Adrenal gland (tissue), 12 donors: ENCODE data around the gene SPIRE1. TPM values are rescaled to one million over a fixed set of nuclear protein-coding genes. Genes with fewer than 3 reads are reported as not detected.
"Not testable (repeated sequence)": the region's sequence is repeated elsewhere in the genome, so short reads cannot be mapped to it uniquely, and the experiment has no call there.

ENCODE experiments used
- DNase-seq, 7 donors: peaks; one replicate each; pipeline ENCODE4 v3.0.0-alpha.2; 2019 to 2020
- H3K27ac ChIP-seq, 5 donors: fragments of 200-600 bp; sonication (generic) in 4 of 5; 1 replicate in 3 of 5; 2 replicates in 2 of 5; pipeline versions ENCODE4 v1.5.1 to v1.8.0; 2016 to 2020; ENCODE audit warnings: mild to moderate bottlenecking in 1 of 5
- H3K27me3 ChIP-seq: fragments of 200-600 bp; 2 replicates; pipeline ENCODE4 v1.8.0; 2021
- H3K36me3 ChIP-seq, 2 donors: fragments of 200-600 bp; replicated peaks in 1 of 2; 1 replicate in 1 of 2; 2 replicates in 1 of 2; pipeline versions ENCODE4 v1.5.1 to v1.8.0; 2018 to 2022
- H3K4me1 ChIP-seq, 2 donors: fragments of 200-600 bp; replicated peaks in 1 of 2; 1 replicate in 1 of 2; 2 replicates in 1 of 2; pipeline versions ENCODE4 v1.5.1 to v1.8.0; 2018 to 2021
- H3K4me3 ChIP-seq, 4 donors: fragments of 200-600 bp; sonication (generic) in 3 of 4; one replicate each; pipeline ENCODE4 v1.5.1; 2016 to 2018
- H3K9me3 ChIP-seq, 3 donors: fragments of 200-600 bp; sonication (generic) in 1 of 3; replicated peaks in 1 of 3; 1 replicate in 2 of 3; 2 replicates in 1 of 3; pipeline versions ENCODE4 v1.5.1 to v1.8.0; 2016 to 2021
- CTCF ChIP-seq, 6 experiments: fragments of 450-650 bp in 4 of 6; fragments of 200-600 bp in 2 of 6; sonication (generic) in 1 of 6; IDR thresholded peaks; 1 replicate in 5 of 6; 2 replicates in 1 of 6; pipeline versions ENCODE4 v1.5.1 to v1.8.0; 2016 to 2021; ENCODE audit warnings: antibody characterized with exemption in 6 of 6, mild to moderate bottlenecking in 2 of 6, moderate library complexity in 1 of 6
- POLR2A ChIP-seq, 2 donors: fragments of 450-650 bp; IDR thresholded peaks; one replicate each; pipeline ENCODE4 v1.6.1; 2017; ENCODE audit warnings: antibody characterized with exemption in 2 of 2, mild to moderate bottlenecking in 2 of 2, moderate library complexity in 1 of 2
- WGBS, 4 donors: extraction: QIAGEN DNeasy Blood & Tissue Kit in 2 of 4; methylation state at CpG; one replicate each; pipeline versions ENCODE4 v1.1.5 to v1.1.7; 2013 to 2017; 5-methylcytosine and 5-hydroxymethylcytosine counted together
- intact Hi-C, 2 donors: fragments of 100-400 bp; cut with DNase I; formaldehyde crosslinking; loops; one replicate each; pipeline versions ENCODE4 v1.14.1 to v1.15.0; 2022 to 2023
- polyA plus RNA-seq, 3 donors: library from polyadenylated mRNA; stranded (reverse); fragments of 200-250 nt in 2 of 3; fragments of 350-450 nt in 1 of 3; fragmentation: Illumina TruSeq in 1 of 3; extraction: RNeasy Lipid Tissue Mini Kit (QIAGEN cat#74804) in 1 of 3; gene quantifications; one replicate each; pipeline ENCODE4 v1.2.3, GENCODE V29; 2013 to 2014
- total RNA-seq, 9 donors: library from RNA; depleted of rRNA in 4 of 9; stranded (reverse); fragments of >200 nt in 4 of 9; fragments of 120-200 nt in 1 of 9; fragmentation: NEBNext Ultra II Directional in 1 of 9; extraction: Animal tissue kit (Norgen Biotek cat#: 25700) in 1 of 9; gene quantifications; one replicate each; pipeline versions ENCODE4 v1.1.0 to v1.2.4, GENCODE V29; 2013 to 2023
- donor health status: healthy with polysubstance abuse.
- donor health status: Bipolar disorder and iron deficiency.
- donor health status: DM: yes; HTN: yes; CAD: no.
- donor health status: DM: no; HTN: no; CAD: no.
- donor health status: DM: no; HTN: no; CAD: no.
- donor health status: DM: yes; HTN: yes; CAD: no.

Gene SPIRE1
- total and polyA plus RNA-seq, 12 donors = 11.7 to 74.0 (median 45.6) TPM

GRCh38 chr18:12411456-12411855, 246.5 kb downstream of the SPIRE1 start:
- TF ChIP-seq POLR2A (IDR thresholded peaks at IDR 0.05) (no peak), CTCF (IDR thresholded peaks at IDR 0.05) (no peak)
- Histone ChIP-seq H3K4me1 (peaks cover 0 to 27% of the 10 kb centered on the region in 2 donors), H3K4me3 (no peak overlapping the region), H3K9me3 (no peaks in the 10 kb centered on the region), H3K27ac (no peak overlapping the region), H3K27me3 (no peaks in the 10 kb centered on the region), H3K36me3 (no peaks in the 10 kb centered on the region)
- DNase-seq = no peak
- WGBS, 4 donors = 97 to 100% (median 99%) methylated on average over 2 to 3 of the region's 3 CpGs
- intact Hi-C loops = no loop called here

GRCh38 chr18:12410747-12411146, 247.2 kb downstream of the SPIRE1 start:
- H3K9me3 ChIP-seq, H3K27me3 ChIP-seq, DNase-seq, H3K36me3 ChIP-seq, H3K27ac ChIP-seq, H3K4me3 ChIP-seq, intact Hi-C loops: not testable (repeated sequence)
- WGBS, 4 donors = 90 to 91% (median 90%) methylated on average over 9 of the region's 9 CpGs
- H3K4me1 ChIP-seq = peaks cover 0 to 21% of the 10 kb centered on the region in 2 donors

DNA sequence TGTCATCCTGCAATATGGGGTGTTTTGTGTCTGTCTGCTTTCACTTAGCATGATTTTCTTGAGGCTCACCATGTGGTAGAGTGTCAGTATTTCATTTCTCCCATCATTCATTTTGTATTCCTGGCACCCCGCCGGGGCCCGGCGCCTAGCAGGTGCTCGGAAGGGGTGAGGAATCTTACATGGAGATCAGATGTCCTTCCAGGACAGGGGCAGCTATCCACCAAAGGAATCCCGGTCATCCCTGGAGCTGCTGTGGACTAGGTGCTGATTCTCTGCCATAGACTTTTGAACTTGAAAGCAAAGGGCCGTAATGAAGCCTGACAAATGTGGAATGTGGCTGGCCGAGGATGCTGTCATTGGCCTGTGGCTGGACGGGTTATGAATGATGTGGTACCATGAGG, 247.8 kb downstream of the SPIRE1 start:
- Histone ChIP-seq H3K27ac (no peak overlapping the region), H3K36me3 (no peaks in the 10 kb centered on the region), H3K4me1 (peaks cover 0 to 14% of the 10 kb centered on the region in 2 donors), H3K27me3 (no peaks in the 10 kb centered on the region), H3K4me3 (no peak overlapping the region), H3K9me3 (no peaks in the 10 kb centered on the region)
- no peak for DNase-seq
- 89 to 92% (median 92%) methylated on average over 8 to 9 of the region's 9 CpGs for WGBS, 4 donors
- intact Hi-C loops = no loop called here
- no peak for TF ChIP-seq CTCF (IDR thresholded peaks at IDR 0.05)
- no peak for TF ChIP-seq POLR2A (IDR thresholded peaks at IDR 0.05)

DNA sequence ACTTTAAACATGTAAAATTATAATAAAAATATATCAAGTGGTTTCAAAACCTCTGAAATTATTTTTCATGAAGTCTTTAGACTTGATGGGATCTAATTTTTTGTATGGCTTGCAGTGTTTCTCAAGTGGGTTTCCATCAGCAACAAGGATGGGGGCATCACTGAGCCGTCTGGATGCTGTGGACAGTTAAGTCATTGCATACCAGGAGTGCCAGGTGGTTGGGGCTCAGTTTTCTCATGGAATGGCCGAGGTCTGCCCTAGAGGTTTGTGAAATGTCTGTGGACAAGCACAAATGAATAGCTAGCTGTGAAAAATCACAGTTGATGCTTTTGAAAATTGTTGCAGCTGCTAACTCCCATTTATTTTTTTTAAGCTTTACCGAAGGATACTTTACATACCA, 248.4 kb downstream of the SPIRE1 start:
- no peak overlapping the region for H3K27ac ChIP-seq
- H3K4me1 ChIP-seq = peaks cover 0 to 9% of the 10 kb centered on the region in 2 donors
- 77 to 89% (median 88%) methylated on average over 3 of the region's 3 CpGs for WGBS, 4 donors
- no peak for DNase-seq
- no peaks in the 10 kb centered on the region for H3K27me3 ChIP-seq
- no peaks in the 10 kb centered on the region for H3K36me3 ChIP-seq
- H3K4me3 ChIP-seq = no peak overlapping the region
- no peaks in the 10 kb centered on the region for H3K9me3 ChIP-seq
- intact Hi-C loops = no loop called here
- TF ChIP-seq CTCF (IDR thresholded peaks at IDR 0.05) (no peak), POLR2A (IDR thresholded peaks at IDR 0.05) (no peak)

GRCh38 chr18:12408247-12408869, 249.5 kb downstream of the SPIRE1 start:
- Histone ChIP-seq H3K27ac (peak overlapping the region in 4 of 5 donors; percentile 49 to 96 (median 84)), H3K4me1 (peaks cover 0 to 17% of the 10 kb centered on the region in 2 donors), H3K36me3 (no peaks in the 10 kb centered on the region), H3K27me3 (no peaks in the 10 kb centered on the region), H3K9me3 (no peaks in the 10 kb centered on the region), H3K4me3 (peak overlapping the region in 2 of 4 donors; percentile 19 to 96)
- intact Hi-C loops = no loop called here
- WGBS, 4 donors = 8 to 44% (median 18%) methylated on average over 4 to 32 of the region's 32 CpGs
- no peak for TF ChIP-seq POLR2A (IDR thresholded peaks at IDR 0.05)
- TF ChIP-seq CTCF (IDR thresholded peaks at IDR 0.05) = no peak
- no peak for DNase-seq
